T-helper 17 cell (primary cell): ENCODE measurements around the gene UBA52. TPM values are rescaled to one million over a fixed set of nuclear protein-coding genes. Genes with fewer than 3 reads are reported as not detected.
"Not testable (repeated sequence)": the region's sequence is repeated elsewhere in the genome, so short reads cannot be mapped to it uniquely, and the experiment has no call there.

Experiments used
- ATAC-seq: fragments of 150-1000 bp; cut with Tn5 transposase; 2 replicates; pipeline ENCODE4 v1.10.0; 2021; ENCODE audit warnings: mild to moderate bottlenecking, moderate library complexity
- DNase-seq, 3 donors: peaks; one replicate each; pipeline versions ENCODE4 v3.0.0 to v3.0.0-alpha.2; 2020 to 2021
- H3K9me3 ChIP-seq: one replicate; pipeline ENCODE4 v1.7.0; 2013; ENCODE audit warnings: low read length, mild to moderate bottlenecking; ENCODE audit not compliant: control insufficient read depth, poor library complexity, severe bottlenecking
- H3K27ac Mint-ChIP-seq: one replicate; pipeline ENCODE4 v1.8.0; 2022; ENCODE audit warnings: mild to moderate bottlenecking, moderate library complexity, mixed read lengths
- H3K27me3 Mint-ChIP-seq: one replicate; pipeline ENCODE4 v1.8.0; 2022; ENCODE audit warnings: mixed read lengths
- H3K36me3 Mint-ChIP-seq: one replicate; pipeline ENCODE4 v1.8.0; 2022; ENCODE audit warnings: low read depth, mixed read lengths
- H3K4me1 Mint-ChIP-seq: one replicate; pipeline ENCODE4 v1.8.0; 2022; ENCODE audit warnings: mild to moderate bottlenecking, mixed read lengths
- H3K4me3 Mint-ChIP-seq: one replicate; pipeline ENCODE4 v1.8.0; 2022; ENCODE audit warnings: mild to moderate bottlenecking, moderate library complexity, mixed read lengths
- total RNA-seq, 4 donors: library from RNA in 2 of 4; stranded (reverse) in 2 of 4; gene quantifications; one replicate each; pipeline ENCODE4 v1.2.3 and lab custom pipeline; 2022 to 2026

Gene UBA52
- total RNA-seq, 2 donors from 2014 or later: 1,880 to 1,939 TPM

DNA sequence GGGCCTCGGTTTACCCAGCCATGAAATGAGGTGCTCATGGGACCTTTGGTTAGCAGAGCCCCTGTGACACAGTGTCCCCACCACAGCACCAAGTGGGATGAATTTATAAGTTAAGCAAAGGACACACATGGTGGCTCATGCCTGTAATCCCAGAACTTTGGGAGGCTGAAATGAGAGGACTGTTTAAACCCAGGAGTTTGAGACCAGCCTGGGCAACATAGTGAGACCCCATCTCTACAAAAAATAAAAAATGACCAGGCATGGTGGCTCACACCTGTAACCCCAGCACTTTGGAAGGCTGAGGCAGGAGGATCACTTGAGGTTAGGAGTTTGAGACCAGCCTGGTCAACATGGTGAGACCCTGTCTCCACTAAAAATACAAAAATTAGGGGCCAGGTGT is 31.5 kb upstream of the UBA52 start:
- ATAC-seq, H3K4me3 Mint-ChIP-seq, DNase-seq, H3K36me3 Mint-ChIP-seq, H3K27me3 Mint-ChIP-seq, H3K9me3 ChIP-seq, H3K27ac Mint-ChIP-seq: not testable (repeated sequence)
- H3K4me1 Mint-ChIP-seq: peaks cover 17% of the 10 kb centered on the region

DNA sequence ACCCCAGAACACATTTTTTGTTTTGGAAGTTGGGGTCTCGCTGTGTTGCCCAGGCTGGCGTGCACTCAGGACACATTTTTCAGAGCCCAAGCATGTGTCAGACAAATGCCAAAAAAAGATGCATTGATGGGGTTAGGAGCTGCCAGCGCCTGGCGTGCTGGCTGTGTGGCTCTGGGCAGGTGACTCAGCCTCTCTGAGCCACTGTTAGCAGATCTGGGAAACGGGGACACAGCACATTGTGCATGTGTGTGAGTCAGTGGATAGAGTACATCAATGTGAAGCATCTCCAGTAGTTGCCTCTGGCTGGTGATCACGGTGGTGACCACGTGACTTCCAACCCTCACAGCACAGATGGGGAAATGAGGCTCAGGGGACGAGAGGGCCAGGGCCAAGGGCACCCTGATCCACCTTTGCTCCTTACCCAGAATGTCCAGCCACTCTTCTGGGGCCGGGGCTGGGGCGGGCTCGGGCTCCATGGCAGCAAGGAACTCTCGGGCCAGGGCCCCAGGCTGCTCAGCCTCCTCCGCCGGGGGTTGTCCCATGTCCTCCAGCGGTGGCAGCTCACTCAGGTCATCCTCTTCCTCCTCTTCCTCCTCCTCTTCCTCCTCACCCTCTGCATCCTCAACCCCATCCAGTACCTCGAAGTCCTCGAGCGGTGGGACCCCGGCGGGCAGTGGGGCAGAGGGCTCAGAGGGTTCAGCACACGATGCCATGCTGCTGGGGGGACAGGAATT is 30.2 kb upstream of the UBA52 start:
- no peaks in the 10 kb centered on the region for H3K9me3 ChIP-seq
- DNase-seq: no peak
- no peak for ATAC-seq
- Mint-ChIP-seq H3K27ac (peak overlapping the region; percentile 88), H3K27me3 (no peaks in the 10 kb centered on the region), H3K4me3 (peak overlapping the region; percentile 92), H3K4me1 (peaks cover 16% of the 10 kb centered on the region), H3K36me3 (peaks cover 3% of the 10 kb centered on the region)

DNA sequence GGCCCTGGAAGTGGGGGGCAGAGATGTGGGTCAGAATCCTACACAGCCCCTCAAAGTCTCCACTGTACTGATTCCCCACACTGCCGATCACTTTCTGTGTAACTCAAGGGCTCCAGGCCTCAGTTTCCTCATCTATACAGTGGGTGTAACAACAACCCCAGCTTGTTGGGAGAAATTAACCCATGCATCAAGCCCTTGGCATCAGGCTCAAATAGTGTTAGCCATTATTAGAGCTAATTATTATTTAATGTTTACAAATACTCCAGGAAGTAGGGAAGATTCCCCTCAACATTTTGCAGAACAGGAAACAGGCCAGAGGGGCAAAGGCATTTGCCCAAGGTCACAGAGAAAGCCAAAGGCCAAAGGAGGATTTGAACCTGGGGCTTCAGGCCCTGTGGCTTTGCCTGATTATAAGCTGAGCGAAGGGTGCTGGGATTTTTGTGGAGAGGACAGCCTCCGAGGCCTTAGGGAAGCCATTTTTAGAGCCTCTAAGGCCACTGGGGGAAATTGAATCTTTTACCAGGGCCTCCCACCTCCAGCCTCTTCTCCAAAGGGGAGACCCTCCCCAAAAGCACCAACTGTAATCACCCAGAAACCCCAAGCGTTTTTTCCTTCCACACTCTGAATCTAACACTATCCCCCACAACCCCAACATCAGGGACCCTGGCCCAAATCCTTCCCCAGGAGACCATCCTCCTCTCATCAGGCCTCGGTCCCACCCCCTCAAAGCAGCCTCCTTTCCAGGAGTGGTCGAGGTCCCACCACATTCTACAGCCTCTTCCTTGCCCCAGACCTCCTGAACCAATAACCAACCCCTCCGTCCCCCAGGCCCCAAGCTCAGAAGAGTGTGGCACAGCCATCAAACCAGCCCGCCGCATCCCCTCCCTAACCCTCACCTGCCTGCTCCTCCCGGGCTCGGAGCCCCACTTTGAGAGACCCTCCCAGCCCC is 29.4 kb upstream of the UBA52 start:
- H3K9me3 ChIP-seq: no peaks in the 10 kb centered on the region
- no peaks in the 10 kb centered on the region for H3K27me3 Mint-ChIP-seq
- no peak for DNase-seq
- peak overlapping the region; percentile 92 for H3K4me3 Mint-ChIP-seq
- H3K27ac Mint-ChIP-seq: peak overlapping the region; percentile 88
- no peaks in the 10 kb centered on the region for H3K36me3 Mint-ChIP-seq
- H3K4me1 Mint-ChIP-seq: peaks cover 14% of the 10 kb centered on the region
- no peak for ATAC-seq

DNA sequence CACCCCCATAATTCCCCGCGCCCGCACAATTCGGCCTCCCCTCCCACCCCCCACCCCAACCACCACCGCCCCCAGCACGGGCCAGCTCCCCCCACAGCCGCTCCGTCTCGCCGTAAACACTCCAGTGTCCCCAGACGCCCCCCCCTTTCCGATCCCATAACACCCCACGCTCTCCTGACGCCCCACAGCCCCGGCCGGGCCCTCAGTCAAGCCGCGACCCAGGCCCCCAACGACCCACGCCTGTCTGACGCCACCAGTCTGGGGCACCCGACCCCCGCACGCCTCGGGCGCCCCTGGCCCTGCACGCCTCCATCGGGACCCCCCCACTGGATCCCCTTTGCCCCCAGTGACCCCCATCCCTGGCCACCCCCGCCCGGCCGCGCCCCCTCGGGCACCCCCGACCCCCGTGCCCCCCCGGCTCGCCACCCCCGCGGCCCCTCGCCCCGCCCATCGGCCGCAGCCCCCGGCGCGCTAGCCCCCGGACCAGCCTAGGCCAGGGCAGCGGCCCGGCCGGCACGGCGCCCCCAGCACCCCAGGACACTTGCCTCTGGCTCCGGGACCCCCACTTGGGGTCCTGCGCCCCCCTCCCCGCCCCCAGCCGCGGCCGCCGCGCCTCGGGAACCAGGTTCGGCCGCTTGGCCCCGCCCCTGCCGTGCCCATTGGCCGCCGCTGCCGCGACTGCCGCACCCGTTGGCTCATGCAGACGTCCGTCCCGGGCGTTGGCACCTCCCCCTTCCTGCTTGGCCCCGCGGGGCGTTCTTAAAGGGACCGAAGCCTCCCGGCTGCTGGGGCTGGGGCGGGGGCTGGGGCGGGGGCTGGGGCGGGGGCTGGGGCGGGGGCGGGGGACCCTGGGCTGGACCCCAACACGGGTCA is 28.5 kb upstream of the UBA52 start, which contains the start of gene FKBP8:
Gene FKBP8 (minus strand): TSS at position 633 of the 873 bp plus-strand sequence. CDS start 1,603 bp downstream, outside the sequence.
- Mint-ChIP-seq H3K36me3 (no peaks in the 10 kb centered on the region), H3K27me3 (no peaks in the 10 kb centered on the region), H3K4me1 (peaks cover 14% of the 10 kb centered on the region), H3K27ac (peak within 1 kb of the TSS; percentile 93), H3K4me3 (peak within 1 kb of the TSS; percentile 97)
- no peaks in the 10 kb centered on the region for H3K9me3 ChIP-seq
- DNase-seq (peak; percentile 89 to 93 (median 92)), ATAC-seq (peak; percentile 96)

DNA sequence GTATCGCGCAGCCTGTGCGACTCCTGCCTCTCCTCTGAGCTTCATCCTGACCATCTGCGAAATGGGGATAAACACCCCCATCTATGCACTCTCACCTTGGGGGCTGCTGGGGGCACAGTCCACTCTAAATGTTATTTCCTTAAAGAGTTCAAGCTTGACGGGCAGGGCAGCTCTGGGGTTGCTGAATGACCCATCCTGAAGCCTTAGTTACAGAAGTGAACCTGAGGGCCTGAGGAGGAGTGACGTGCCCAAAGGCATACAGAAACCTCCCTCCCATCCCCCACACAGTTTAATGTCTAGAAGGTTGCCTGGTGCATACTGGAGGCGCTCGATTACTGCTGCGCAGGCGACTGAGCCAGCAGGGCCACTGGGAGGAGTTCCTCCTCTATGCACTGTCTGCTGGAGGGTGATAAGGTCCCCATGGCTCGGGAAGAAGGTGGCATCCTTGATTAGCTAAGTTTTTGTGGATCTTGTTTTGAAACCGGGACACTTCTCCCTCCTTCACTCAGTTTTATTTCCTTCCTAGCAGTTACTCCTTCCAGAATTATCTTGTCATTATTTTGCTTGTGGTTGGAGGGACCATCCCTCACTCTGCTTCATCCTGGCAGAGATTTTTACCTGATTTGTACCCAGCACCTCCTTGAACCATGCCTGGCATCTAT is 27.7 kb upstream of the UBA52 start:
- no peaks in the 10 kb centered on the region for H3K27me3 Mint-ChIP-seq
- peaks cover 14% of the 10 kb centered on the region for H3K4me1 Mint-ChIP-seq
- no peaks in the 10 kb centered on the region for H3K9me3 ChIP-seq
- H3K4me3 Mint-ChIP-seq: peak overlapping the region; percentile 97
- DNase-seq: peak; percentile 48 to 57 (median 57)
- no peaks in the 10 kb centered on the region for H3K36me3 Mint-ChIP-seq
- peak overlapping the region; percentile 93 for H3K27ac Mint-ChIP-seq
- ATAC-seq: peak; percentile 86

DNA sequence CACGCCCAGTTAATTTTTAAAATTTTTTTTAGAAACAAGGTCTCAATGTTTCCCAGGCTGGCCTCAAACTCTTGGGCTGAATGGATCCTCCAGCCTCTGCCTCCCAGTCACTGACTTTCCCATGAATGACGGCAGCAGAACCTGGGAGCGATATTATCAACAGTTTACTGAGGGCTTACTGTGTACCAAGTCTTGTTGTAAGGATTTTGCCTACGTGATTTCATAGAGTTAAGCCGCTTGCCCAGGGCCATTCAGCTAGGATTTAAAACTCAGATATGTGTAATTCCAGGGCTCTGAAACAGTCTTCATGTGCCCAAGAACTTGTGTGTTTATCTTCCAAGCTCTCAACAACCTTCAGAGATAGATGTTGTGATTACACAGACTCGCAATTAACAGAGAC is 20.0 kb upstream of the UBA52 start:
- Mint-ChIP-seq H3K4me3 (no peak overlapping the region), H3K27ac (no peak overlapping the region), H3K4me1 (no peaks in the 10 kb centered on the region), H3K27me3 (no peaks in the 10 kb centered on the region), H3K36me3 (no peaks in the 10 kb centered on the region)
- ATAC-seq (no peak), DNase-seq (no peak)
- H3K9me3 ChIP-seq: no peaks in the 10 kb centered on the region

DNA sequence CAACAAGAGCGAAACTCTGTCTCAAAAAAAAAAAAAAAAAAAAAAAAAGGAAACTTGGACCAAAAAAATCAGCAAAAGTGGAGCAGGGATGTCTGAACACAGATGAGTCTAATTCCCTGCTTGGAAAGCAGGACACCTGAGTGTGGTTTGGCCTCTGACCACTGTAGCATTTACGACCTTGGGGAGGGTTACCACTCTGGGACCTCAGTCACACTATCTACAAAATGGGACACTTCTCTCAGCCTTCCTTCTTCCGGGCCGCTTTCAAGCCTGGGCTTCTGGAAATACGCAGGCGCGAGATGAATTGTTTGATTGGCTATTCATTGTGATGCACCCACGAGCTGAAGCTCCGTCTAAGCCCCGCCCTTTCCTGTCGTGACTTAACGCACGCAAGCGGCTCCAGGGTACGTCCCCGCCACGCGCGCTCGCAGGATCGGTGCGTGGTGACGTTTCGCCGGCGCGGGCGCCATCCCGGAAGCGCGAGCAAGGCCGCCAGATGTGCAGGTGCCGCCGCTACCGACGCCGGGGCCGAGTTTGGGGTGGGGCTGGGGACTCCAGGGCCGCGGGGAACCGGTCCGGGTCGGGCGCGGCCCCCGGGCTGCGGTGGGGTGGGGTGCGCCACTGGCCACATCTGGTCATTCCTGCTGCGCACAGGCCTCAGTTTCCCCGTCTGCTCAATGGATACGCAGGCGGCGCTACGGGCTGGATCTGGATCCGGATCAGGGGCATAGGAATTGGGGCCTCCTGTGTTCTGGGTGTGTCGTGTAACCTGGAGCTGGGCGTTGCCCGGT is 14.1 kb upstream of the UBA52 start, which contains the start of gene KXD1:
Gene KXD1 (plus strand): TSS at position 460 of the 791 bp plus-strand sequence. CDS start 4,187 bp downstream, outside the sequence.
- H3K27me3 Mint-ChIP-seq: no peaks in the 10 kb centered on the region
- no peaks in the 10 kb centered on the region for H3K36me3 Mint-ChIP-seq
- H3K4me1 Mint-ChIP-seq: peaks cover 17% of the 10 kb centered on the region
- peak within 1 kb of the TSS; percentile 94 for H3K27ac Mint-ChIP-seq
- H3K9me3 ChIP-seq: no peaks in the 10 kb centered on the region
- ATAC-seq: peak; percentile 99
- peak within 1 kb of the TSS; percentile 92 for H3K4me3 Mint-ChIP-seq
- peak; percentile 95 to 96 (median 95) for DNase-seq

DNA sequence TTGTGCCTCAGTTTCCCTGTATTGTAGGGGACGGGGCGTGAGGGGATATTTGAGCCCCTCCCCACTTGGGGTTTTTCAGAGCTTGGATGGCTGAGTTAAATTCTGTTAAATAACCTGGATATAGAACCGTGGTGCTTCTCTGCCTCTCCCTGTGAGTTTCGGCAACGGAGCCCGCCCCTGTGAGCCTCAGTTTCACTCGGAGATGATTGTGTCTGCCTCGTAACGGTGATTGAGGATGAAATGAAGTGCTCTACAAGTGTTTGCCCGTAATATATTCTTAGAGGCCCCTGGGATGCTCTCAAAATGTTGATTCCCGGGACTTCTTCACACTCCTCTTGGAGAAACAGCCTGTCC is 13.5 kb upstream of the UBA52 start:
- peak overlapping the region; percentile 94 for H3K27ac Mint-ChIP-seq
- peak overlapping the region; percentile 92 for H3K4me3 Mint-ChIP-seq
- DNase-seq: no peak
- ATAC-seq: no peak
- H3K9me3 ChIP-seq: no peaks in the 10 kb centered on the region
- H3K36me3 Mint-ChIP-seq: peaks cover 3% of the 10 kb centered on the region
- no peaks in the 10 kb centered on the region for H3K27me3 Mint-ChIP-seq
- H3K4me1 Mint-ChIP-seq: peaks cover 17% of the 10 kb centered on the region

DNA sequence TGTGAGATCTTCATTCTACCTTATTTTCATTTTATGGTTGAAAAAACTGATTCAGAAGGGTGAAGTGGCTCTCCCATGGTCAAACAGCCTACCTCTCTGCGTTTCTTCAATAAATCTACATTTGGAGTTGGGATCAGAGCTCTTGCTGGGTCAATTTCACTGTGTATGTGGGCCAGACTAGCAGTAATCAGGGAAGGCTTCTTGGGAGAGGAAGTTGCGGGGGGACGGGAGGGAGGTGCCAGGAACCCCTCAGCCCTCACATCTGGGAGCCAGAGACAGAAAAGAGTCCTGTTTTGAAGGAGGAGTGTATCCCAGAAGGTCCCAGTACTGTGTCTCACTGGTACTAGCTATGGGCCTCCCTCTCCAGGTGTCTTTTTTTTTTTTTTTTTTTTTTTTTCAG is 13.1 kb upstream of the UBA52 start:
- H3K4me3 Mint-ChIP-seq: peak overlapping the region; percentile 92
- peaks cover 17% of the 10 kb centered on the region for H3K4me1 Mint-ChIP-seq
- no peak for DNase-seq
- no peaks in the 10 kb centered on the region for H3K9me3 ChIP-seq
- no peaks in the 10 kb centered on the region for H3K27me3 Mint-ChIP-seq
- H3K36me3 Mint-ChIP-seq: peaks cover 3% of the 10 kb centered on the region
- peak overlapping the region; percentile 94 for H3K27ac Mint-ChIP-seq
- no peak for ATAC-seq

DNA sequence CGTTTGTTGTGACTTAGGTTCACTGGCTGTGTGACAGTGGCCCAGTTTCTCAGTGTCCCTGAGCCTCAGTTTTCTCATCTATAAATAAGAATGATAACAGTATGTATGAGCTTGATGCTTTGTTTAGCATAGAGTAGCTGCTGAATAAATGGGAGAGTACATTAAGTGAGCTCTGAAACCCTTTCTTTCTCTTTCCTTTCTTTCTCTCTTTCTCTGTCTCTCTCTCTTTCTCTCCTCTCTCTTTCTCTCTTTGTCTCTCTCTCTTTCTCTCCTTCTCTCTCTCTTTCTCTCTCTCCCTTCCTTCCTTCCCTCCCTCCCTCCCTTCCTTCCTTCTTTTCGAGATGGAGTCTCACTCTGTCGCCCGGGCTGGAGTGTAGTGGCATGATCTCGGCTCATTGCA is 12.0 kb upstream of the UBA52 start:
- no peak overlapping the region for H3K4me3 Mint-ChIP-seq
- H3K36me3 Mint-ChIP-seq: peaks cover 3% of the 10 kb centered on the region
- peaks cover 17% of the 10 kb centered on the region for H3K4me1 Mint-ChIP-seq

DNA sequence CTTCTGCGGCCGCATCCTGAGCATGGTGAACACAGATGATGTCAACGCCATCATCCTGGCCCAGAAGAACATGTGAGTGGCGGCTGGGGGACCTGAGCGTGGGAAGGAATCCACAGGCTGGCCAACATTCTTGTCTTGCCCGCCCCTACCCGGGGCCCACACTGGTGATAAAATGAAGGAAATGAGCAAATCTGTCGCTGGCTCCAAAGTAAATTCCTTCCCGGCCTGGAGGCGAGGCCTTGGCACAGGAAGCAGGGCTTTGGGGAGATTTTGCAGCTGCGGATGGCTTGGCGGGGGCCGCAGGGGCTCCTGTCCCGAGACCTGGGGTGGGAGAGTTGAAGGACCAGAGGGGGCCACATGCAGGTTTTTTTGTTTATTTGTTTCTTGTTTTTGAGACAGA is 9.6 kb upstream of the UBA52 start:
- peaks cover 17% of the 10 kb centered on the region for H3K4me1 Mint-ChIP-seq
- peaks cover 3% of the 10 kb centered on the region for H3K36me3 Mint-ChIP-seq
- ATAC-seq (no peak), DNase-seq (no peak)
- H3K27ac Mint-ChIP-seq: no peak overlapping the region
- no peak overlapping the region for H3K4me3 Mint-ChIP-seq
- no peaks in the 10 kb centered on the region for H3K27me3 Mint-ChIP-seq
- H3K9me3 ChIP-seq: no peaks in the 10 kb centered on the region

More for the DNA sequence above, 12.0 kb upstream of the UBA52 start:
- ATAC-seq: no peak
- H3K27ac Mint-ChIP-seq: peak overlapping the region; percentile 61
- no peak for DNase-seq
- H3K9me3 ChIP-seq: no peaks in the 10 kb centered on the region
- no peaks in the 10 kb centered on the region for H3K27me3 Mint-ChIP-seq

DNA sequence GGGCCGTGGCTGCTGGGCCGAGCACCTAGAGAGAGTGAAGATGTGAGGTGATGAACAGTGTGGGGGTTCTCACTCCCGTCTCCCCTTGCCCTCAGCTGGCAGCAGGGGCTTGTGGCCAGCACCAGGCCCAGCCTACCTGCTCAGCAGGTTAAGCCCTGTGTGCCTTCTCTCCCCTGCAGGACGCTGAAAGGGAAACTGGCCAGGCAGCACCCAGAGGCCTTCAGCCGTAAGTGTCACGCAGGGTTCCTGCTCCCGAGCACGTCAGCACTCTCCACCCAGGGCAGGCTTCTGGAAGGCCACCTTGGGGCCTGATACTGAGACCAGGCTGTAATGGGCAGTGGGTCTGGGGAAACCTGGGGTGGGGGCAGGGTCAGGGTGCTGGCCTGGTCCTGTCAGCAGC is 4.7 kb upstream of the UBA52 start:
- H3K36me3 Mint-ChIP-seq: peaks cover 3% of the 10 kb centered on the region

More for the DNA sequence above, 4.7 kb upstream of the UBA52 start:
- H3K4me3 Mint-ChIP-seq: no peak overlapping the region
- ATAC-seq: no peak
- DNase-seq: no peak
- H3K9me3 ChIP-seq: no peaks in the 10 kb centered on the region
- peaks cover 7% of the 10 kb centered on the region for H3K4me1 Mint-ChIP-seq
- H3K27ac Mint-ChIP-seq: no peak overlapping the region
- H3K27me3 Mint-ChIP-seq: no peaks in the 10 kb centered on the region
